GM19238 (cell line): ENCODE data around the gene ANGPTL2.
A peak's percentile ranks its signal among the peaks of the same experiment; 100 is the strongest.

Source experiments
- DNase-seq: peaks from one replicate; pipeline ENCODE4 v3.0.0; 2011; ENCODE audit warnings: low spot score; ENCODE audit not compliant: insufficient read length

The ANGPTL2 gene

GRCh38 chr9:127118597-127119319, 3.7 kb downstream of the ANGPTL2 start:
- DNase-seq, result peak; percentile 40

- no peak for DNase-seq
Measured at GRCh38 chr9:127117801-127118200, 4.6 kb downstream of the ANGPTL2 start.

GRCh38 chr9:127116957-127117356, 5.5 kb downstream of the ANGPTL2 start:
- DNase-seq, result no peak

DNA sequence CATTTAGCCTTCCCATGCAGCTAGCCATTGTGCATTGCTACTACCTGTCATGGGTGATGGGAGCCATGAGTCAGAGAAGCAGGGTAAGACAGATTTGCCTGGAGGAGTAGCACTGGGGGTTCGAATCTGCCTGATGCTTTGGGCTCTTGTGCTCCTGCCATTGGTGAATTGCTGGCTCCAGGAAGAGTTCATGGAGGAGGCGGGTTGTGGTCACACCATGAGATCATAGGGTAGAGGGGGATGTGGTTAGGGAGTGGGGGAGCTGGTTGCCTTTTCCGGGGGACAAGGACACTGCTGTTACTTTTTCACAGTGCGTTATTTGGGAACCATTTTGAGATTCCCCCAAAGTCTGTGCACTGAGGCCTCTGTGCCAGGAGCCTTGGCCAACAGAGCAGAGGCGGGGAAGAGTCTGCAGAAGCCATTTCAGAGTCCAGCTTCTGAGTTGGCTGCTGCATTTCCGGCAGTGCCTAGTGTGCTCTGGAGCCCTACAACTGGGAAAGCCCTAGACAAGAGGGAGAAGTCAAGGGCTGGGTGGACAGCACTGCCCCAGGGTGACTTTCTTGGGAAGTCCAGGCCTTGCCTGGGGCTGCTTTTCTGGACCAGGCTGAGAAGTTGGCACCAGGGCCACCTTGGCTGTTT, 6.2 kb downstream of the ANGPTL2 start:
- DNase-seq, result no peak

GRCh38 chr9:127114606-127115005, 7.8 kb downstream of the ANGPTL2 start:
- no peak for DNase-seq

DNA sequence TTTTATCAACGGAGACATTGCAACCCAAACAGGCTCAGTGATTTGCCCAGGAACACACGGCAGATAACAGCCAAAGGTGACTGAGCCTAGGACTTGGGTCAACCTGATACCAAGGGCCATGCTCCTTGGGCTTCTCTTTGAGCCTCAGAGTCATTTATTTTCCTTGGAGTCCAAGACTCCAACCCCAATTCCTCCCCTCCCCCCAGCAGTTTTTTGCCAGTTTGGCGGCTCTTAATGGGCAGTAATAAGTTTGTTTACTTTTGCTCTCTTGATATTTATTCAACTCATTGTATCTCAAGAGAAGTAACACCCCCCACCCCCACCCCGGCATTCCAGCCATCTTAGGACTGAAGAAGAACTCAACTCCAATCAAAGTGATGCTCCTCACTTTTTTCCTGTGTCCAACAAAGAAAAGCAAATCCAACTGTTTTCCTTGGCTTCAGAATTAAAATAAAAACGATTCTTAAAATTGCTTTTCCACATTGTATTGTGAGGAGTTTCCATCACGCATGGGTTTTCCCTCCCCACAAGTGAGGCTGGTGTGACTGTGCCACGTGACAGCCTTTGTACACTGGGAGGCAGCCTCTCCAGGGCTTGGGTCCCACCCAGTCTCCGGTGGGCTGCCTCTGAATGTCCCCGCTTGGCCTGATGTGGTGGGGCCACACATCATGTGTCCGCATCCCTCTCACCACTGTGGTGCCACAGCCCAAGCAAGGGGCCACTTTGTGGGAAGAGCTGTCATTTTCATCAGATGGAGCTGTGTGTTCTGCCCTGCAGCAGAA, 9.1 kb downstream of the ANGPTL2 start:
- no peak for DNase-seq

GRCh38 chr9:127112735-127113161, 9.7 kb downstream of the ANGPTL2 start:
- no peak for DNase-seq

GRCh38 chr9:127112056-127112455, 10.4 kb downstream of the ANGPTL2 start:
- DNase-seq, result no peak

DNA sequence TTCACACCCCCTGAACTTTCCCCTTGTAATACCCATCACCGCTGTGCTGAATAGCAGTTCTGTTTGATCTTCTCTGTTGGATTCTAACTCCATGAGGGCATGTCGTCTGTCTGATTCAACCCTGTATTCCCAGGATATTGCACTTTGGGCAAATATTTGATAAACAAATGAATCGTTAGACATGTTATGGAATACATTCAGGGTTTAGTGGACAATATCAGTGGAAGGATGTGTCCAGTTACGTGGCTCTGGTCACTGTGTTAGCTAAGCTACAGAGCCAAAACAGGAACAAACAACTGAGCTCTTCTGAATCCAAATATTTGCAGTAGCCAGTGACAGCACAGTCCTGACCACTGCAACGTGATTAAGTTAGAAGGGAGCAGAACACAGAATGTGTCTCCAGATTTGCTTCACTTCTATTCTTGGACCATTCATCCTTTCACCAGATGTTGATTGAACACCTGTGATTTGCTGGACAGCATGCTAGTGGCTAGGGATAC, 13.2 kb downstream of the ANGPTL2 start:
- DNase-seq, result no peak

DNA sequence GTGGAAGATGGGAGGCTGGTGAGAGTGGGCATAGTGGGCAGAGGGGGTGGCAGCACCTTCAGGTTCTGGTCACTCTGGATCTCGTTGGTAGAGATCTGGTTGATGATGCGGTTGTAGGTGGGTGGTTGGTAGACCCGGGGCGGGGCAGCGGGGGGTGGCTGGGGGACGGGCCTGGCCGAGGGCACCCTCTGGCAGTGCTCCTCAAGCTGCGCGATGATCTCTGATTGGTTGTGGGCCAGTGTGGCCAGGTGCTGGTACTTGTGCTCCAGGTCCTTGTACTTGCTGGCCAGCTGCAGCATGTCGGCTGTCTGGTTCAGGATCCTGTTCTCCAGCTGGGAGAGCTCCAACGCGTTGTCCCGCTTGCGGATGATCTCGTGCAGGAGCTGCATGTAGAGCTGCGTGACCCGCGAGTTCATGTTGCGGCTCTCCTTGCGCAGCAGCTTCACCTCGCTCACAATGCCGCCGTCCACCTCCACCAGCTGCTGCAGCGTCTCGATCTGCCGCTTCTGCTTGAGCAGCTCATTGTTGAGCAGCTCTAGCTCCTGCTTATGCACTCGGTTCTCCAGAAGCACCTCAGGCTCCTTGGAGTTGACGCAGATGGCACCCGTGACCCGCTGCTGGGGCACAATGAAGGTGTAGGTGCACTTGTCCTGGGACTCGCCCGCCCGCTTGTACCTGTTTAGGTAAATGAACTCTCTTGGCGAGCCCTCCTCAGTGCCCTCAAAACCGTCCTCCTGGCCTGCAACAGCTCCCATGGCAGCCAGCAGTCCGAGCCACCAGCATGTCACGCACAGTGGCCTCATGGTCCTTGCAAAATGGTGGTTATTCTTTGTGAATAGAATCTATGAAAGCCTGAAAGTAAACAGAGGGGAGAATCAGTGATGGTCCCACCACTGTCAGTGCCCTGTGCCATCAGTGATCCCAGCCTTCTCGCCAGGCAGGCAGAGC, 14.2 kb downstream of the ANGPTL2 start:
- DNase-seq, result no peak

- no peak for DNase-seq
Measured at GRCh38 chr9:127107171-127107928, 15.1 kb downstream of the ANGPTL2 start.

DNA sequence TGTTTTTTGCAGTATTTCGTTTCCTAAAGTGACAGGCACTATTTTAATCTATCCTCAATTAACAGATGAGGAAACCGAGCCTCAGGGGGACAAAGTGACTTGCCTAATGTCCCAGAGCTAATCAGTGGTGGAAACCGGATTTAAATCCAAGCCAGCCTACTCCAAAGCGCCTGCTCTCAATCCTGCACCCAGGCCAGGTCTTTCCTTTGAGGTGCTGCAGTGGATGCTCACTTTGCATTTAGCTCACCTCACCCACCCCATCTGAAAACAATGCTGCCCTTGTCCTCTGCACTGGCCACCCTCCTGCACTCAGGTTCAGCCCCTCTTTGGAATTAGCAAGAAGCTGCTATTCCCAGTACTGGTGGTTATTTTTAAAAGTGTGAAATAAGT, 16.0 kb downstream of the ANGPTL2 start:
- no peak for DNase-seq

DNA sequence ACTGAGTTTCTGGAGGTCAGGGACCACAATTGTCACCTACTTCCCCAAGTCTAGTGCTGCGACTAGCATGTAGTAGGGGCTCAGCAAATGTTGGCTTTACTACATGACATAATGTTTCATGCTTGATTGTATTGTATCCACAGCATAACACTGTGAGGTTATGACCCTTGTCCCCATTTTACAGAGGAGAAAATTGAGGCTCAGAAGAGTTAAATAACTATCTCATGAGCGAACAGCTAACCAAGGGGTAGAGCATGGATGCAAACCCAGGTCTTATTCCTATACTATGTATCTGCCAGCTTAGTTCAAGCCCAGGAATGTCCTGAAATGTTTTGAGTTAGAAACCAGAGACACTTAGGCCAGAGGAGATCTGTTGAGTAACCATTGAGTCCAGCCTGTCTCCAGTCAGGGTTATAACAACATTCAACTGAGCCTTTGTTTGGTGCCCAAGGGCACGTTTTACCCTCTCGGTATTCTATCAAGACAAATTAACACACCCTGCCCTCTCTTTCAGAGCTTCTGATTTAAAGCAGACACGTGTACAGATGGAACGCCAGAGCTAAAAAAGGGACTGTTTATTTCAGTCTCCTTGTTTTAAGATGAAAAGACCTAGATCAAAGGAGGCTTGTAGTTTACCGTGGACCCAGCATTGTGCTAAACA, 16.5 kb downstream of the ANGPTL2 start:
- DNase-seq, result no peak

DNA sequence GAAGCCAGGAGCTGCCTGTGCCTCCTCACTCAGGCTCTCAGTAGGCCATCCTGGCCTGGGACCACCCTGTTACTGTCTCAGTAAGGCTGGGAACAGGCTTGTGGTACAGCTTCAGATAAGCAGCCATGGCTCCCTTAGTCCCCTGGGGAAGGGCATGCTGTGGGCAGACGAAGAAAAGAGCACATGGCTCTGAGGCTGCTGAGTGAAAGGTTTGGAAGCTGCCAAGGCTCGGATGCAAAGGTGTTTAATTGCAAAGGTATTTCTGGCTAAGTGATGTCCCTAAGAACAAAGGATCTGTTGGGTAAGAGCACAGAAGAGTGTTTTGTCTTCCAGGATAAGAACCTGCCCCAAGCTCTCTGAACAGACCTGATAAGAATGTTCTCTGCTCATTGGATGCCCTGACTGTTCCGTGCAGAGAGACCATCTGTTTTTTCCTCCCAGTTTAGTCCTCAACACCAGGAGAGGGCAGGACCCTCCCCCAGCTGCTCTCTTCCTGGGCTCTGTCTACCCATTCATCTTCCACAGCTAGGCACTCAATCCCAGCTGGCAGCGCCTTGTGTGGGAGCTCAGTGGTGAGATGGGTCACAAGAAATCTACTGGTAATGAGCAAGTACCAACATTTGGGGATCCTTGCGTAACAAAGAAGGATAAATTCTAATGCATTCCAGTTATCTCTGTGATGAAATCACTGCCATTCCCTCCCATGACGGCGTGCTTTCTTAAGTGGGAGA, 17.7 kb downstream of the ANGPTL2 start:
- DNase-seq, result no peak

GRCh38 chr9:127102788-127103187, 19.6 kb downstream of the ANGPTL2 start:
- no peak for DNase-seq

GRCh38 chr9:127102176-127102575, 20.3 kb downstream of the ANGPTL2 start:
- no peak for DNase-seq

DNA sequence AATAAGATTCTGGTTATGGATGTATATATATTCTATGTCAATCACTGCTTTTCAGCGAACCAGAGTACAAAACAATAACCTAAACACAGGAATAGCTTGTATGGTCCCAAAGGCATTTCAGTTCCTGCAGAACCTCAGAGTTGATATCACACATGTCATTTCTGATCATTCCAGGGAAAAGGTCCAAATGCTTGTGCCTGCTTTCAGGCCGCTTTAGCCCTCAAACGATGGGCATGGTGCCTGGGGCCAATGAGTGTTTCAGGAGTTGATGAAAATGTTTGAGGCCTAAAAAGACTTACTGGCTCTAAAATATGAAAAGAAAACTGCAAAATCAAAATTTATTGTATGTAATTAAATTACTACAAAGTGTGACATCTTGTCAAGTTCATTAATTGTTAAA, 22.8 kb downstream of the ANGPTL2 start:
- DNase-seq, result no peak

DNA sequence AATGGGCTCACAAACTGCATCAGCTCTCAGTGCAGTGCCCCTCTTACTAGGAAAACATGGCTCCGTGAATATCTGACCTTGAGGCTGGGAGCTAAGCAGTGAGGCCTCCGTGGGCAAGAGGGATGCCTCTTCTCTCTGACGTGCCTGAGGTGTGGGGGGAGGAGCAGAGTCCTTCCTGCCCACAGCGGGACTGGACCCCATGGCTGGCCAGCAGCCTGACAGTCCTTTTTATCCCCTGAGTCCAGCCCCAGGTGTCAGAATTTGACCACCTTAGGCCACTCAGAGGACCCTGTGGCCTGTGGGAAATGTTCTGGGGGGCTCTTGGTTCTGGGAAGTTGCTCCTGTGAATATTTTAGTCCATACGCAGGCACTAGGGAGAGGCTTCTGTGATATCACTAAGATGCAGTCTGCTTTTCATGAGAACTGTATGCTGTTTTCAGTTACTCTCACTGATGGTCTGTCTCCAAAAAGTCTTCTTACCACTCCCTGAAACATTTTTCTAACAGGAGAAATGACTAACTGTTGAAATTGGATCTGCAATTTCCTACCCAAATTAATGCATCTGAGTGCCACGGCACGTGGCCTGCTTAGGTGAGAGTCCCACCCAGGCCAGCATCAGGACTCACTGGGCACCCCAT, 23.4 kb downstream of the ANGPTL2 start:
- no peak for DNase-seq

DNA sequence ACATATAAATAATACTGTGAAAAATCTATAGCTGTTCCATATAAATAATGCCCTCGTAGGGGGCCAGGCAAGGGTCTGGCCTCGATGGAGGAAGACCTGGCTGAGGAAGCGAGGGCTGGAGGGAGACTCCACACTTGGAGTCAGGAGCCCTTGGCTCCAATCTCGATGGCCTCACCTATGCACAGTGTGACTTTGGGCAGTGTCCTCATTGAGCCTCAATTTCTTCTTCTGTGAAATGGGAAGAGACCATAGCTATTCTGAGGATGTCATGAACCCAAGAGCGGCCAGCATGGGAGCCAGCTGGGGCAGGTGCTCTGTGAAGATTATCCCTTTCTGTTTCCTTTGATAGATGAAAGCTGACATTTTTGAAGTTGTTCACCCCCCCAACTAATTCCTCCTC, 24.8 kb downstream of the ANGPTL2 start:
- DNase-seq, result no peak
